GM21619 (cell line): Measurements from ENCODE around the gene ATP6V1D.
"Not testable (repeated sequence)": the region's sequence is repeated elsewhere in the genome, so short reads cannot be mapped to it uniquely, and the experiment has no call there.

Source experiments
- ATAC-seq: cut with Tn5 transposase; IDR thresholded peaks from one replicate; pipeline ENCODE4 v1.9.1; 2021; ENCODE audit not compliant: unreplicated experiment

Gene ATP6V1D

DNA sequence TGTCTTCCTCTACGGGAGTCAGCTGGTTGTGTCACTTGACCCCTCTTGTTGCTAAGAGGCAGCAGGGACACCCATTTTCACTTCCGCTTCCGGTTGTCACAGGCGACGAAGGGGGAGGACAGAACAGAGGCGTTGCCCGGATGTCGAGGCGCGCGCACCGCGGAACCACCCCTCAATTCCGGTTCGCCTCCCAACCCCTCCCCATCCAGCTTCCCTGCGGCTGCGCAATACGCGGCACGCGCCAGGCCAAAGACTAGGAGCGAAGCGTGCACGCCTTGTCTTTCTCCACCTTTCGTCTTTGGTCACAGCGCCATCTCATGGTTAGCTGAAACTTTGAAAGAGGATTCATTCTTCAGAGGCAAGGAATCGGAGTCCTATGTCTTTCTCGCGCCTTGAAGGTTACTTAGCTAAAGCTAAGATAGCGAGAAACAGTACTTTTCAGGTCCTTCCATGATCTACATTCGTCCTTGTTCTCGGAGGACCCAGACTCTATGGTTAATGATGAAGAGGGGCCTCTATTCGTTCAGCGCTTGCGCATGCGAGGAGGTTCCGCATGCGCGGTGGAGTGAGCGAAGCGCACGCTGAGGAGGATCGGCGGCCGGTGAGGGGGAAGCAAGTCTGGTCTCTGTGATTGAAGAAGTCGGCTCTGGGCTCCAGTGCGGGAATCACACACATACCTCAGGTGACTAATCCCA is at the start of gene ATP6V1D, which contains the start of gene EIF2S1:
Gene ATP6V1D, minus strand, starts transcription at position 30 of the 695 bp plus-strand sequence. CDS start 106 bp downstream, outside the sequence.
Gene EIF2S1, plus strand, starts transcription at position 554 of the 695 bp plus-strand sequence. CDS start 4,440 bp downstream, outside the sequence.
- peak; percentile 95 for ATAC-seq

DNA sequence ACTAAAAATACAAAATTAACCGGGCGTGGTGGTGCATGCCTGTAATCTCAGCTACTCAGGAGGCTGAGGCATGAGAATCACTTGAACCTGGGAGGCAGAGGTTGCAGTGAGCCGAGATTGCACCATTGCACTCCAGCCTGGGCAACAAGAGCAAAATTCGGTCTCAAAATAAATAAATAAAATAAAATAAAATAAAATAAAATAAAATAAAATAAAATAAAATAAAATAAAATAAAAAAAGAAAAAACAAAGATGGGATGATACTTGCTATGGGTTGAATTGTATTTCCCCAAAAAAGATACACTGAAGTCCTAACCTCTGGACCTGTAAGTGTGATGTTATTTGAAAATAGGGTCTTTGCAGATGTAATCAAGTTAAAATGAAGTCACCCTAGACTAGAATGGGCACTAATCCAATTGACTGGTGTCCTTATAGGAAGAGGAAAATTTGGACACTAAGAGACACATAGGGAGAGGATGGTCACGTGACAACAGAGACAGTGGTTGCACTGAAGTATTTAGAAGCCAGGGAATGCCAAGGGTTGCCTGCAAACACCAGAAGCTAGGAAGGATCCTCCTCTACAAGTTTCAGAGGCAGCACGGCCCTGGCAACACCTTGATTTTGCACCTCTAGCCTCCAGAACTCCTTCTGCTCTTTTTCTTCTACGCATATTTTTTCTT is 48.7 kb upstream of the ATP6V1D start:
- ATAC-seq, result not testable (repeated sequence)

DNA sequence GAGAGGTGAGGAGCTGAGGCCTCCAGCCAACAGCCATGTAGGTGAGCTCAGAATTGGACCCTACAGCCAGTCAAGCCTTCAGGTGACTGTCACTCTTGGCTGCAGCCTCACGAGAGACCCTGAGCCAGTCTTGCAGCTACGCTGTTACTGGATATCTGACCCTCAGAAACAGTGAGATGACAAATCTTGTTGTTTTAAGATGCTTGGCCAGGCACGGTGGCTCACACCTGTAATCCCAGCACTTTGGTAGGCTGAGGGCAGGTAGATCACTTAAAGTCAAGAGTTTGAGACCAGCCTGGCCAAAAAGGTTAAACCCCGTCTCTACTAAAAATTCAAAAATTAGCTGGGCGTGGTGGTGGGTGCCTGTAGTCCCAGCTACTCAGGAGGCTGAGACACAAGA is 46.2 kb upstream of the ATP6V1D start:
- no peak for ATAC-seq

DNA sequence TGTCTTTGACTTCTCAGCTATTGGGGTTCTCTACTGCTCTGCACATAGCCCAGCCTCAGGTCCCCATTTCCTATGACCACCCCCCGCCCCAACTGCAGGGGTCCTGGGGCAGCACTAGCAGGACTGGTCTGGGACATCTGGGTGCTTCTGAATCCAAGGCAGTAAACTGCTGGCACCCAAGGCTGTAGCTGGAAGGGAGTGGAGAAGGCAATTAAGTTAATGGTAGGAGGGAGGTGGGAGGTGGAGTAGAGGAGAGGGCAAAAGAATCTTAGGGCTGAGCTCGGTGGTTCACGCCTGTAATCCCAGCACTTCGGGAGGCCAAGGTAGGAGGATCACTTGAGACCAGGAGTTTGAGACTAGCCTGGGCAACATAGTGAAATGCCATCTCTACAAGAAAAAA is 40.8 kb upstream of the ATP6V1D start:
- ATAC-seq, result no peak

DNA sequence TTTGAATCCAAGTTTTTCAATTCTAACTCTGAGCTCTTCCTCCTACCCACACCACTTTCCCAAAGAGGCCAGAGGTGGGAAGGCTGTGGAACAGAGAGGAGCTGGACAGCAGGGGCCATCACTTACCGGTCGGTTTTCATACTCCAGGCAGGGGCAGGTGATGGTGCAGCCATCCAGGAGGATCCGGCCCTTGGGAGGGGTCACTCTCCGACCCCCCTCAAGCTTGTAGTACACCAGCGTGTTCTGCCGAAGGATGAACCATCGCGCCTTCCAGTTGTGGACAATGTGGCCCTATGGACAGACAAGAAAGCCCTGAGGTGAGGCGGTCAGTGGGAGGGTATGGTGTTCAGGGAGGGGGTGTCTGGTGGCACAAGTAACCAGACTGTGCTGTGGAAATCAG is 37.9 kb upstream of the ATP6V1D start:
- ATAC-seq, result no peak

DNA sequence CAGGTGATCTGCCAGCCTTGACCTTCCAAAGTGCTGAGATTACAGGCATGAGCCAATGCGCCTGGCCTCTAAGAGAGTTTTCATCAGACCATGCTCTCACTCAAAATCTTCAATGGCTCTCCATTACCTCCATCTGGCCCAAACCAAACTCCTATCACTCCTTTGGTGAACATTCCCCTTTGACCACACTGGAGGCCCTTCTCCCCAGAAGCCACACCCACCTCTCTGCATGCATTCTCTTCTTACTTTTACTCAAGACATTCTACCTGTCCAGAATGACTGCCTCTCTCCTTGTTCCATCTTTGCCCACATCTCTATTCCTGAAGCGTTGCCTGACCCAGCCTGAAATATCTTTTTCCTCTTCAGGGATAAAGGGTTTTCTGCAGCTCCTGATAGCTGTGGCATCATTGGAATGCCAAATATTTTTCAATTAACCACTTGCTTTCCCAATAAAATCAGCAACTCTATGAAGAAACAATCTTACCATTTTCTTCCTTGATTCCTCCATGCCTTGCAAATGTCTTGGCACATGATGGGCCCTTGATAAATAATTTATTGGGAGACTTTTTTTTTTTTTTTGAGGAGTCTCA is 36.9 kb upstream of the ATP6V1D start:
- no peak for ATAC-seq

DNA sequence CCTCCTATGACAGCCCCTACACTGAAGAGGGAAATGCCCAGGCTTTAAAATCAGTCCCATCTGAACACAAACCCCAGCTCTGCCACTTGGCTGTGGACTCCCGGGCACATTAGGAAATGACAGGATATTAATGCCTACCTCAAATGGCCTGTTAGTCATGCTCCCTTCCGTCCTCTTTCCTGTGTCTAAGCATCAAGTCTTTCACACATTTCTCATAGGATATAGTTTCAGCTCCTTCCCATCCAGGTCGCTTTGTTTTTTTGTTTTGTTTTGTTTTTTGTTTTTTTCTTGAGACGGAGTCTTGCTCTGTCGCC is 36.2 kb upstream of the ATP6V1D start:
- no peak for ATAC-seq

DNA sequence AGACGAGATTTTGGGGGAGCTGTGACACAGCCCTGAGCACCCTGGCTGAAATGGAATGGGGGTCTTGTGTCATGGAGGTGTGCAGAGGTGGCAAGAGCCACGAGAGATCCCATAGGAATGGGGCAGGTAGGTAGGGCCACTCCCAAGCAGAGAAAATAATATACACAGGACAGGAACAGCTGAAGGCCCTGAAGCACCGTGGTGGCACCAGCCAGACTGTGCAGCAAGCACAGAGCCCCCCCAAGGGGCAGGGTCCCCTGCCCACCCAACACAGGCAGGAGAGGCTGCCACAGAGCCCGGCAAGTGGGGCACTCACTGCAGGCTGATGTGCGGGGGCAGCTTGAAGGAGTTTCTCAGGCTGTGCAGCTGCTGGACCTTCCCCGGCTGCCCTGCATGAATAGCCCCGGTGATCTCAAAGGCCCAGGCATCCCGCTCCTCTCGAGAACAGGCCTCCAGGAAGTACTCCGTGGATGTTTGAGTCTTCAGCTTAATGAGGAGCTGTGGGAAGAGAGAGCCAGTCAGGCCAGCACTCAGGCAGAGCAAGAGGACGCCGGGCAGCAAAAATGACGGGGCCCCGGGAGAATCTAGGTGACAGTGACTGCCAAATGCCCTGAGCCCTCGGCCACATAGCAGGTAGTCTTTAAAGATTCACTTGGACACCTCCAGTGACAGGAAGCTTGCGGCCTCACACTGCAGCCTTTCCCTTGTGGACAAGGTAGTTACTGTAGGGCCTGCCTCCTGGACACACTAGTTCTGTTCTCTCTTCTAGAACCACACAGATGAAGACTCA is 35.7 kb upstream of the ATP6V1D start:
- no peak for ATAC-seq

DNA sequence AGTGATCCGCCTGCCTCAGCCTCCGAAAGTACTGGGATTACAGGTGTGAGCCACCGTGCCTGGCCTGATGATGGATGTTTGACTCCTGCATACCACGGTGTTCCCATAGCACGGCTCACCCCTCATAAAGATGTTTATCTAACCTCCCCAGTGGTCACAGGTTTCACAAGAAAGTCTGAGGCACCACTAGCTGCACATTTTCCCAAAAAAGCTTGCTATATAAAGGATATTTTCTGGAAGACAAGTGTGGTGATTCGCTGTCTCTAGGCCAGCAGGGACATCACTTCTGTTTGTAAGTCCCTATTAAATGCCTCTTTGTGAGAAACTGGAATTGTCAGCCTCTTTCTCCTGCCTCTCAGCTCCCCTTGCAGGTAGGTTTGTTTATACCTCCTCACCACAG is 34.1 kb upstream of the ATP6V1D start:
- ATAC-seq, result no peak

DNA sequence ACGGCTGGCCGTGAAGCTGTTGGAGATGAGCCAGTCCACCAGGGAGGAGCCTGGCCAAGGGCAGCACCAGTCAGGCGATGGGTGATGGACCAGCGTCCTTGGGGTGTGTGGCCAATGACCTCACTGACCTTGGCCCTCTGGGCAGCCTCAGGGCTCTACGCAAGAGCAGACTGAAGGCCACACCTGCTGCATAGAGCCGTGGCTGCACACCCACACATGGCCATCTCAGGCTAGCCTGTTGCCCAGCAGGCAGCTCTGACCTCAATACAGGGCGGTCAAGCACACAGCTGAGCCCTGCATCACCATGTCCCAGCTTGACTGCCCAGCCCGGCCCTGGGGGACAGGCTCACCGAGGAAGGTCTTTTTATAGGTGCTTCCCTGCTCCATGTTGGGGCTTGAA is 33.2 kb upstream of the ATP6V1D start:
- no peak for ATAC-seq

DNA sequence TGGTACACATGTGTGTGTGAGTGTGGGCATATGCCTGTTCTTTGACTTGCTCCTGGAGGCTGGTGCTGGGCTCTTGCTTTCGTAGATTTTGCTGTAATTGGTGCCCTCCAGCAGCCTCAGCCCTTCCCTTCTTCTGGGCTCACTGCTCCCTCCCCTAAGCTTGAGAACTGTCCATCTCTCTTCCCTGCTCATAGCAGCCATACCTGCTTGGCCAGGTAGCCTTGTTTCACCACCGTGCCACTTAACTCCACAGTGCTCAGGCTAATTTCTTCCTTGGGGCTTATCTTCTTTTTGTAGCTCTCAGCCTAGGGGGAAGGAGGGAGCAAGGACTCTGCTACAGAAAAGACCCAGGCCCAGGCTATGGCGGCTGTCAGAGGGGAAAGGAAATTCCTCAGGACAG is 32.5 kb upstream of the ATP6V1D start:
- no peak for ATAC-seq

DNA sequence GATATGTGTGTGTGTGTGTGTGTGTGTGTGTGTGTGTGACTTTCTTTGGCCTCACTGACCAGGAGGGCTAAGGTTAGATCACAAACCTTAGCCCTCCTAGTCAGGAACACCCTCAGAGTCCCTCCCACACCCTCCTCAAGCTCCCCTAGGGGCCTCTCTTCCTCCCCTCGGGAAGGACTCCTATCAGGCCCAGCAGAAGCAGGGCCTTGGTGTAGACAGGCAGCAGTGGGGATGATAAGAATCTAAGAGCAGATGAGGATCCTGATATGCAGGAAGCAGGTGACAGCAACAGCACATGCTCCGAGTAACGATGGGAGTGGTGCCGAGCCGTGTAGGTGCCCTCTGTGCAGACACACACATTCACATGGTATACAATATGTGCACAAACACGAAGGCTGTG is 31.7 kb upstream of the ATP6V1D start:
- no peak for ATAC-seq

DNA sequence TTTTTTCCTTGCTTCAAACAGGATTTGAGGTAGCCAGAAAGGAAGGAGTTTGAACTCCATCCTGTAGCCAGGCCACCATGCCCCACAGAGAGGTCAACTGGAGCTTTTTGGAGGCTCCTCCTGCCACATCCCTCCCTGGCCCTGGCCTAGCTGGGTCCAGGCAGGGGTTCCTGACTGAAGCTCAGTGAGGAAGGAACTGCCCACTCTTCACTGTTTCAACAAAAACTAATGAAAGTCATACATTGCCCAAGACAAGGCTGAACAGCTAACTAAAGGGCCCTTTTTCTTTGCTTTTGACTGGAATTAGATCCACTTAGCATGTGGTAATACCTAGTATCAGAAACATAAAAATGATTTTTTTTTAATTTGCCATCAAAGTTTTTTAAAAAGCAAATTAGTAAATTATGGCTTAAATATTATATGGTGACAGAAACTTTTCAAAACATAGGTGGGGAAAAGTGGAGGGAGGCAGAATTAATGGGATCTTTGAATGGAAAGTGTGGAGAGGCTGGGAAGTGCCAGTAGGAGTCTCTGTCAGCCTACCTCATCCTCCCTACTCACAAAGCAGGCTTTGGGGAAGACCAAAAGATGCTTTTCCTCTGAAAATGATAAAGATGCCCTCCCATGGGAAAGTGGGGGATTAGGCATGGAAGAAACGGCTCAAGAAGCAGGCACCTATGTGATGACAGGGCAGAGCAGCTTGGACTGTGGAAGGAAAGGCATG is 30.4 kb upstream of the ATP6V1D start:
- ATAC-seq, result no peak

DNA sequence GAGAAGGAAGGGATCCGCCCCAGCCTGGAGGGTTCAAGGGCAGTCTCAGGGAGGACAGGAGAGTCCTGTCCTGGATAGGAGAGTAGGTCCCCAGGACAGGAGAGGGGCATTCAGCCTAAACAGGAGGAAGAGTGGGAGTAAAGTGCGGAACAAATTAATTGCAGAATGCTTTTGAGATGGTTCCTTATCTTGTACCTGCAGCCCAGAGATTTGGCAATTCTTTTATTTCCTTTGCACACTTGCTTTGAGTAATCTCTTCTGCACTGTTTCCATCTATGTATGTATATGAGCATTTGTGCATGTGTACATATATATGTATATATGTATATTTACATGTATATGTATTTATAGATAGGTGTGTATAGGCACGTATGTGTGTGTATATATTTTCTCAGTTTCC is 29.7 kb upstream of the ATP6V1D start:
- ATAC-seq, result no peak

DNA sequence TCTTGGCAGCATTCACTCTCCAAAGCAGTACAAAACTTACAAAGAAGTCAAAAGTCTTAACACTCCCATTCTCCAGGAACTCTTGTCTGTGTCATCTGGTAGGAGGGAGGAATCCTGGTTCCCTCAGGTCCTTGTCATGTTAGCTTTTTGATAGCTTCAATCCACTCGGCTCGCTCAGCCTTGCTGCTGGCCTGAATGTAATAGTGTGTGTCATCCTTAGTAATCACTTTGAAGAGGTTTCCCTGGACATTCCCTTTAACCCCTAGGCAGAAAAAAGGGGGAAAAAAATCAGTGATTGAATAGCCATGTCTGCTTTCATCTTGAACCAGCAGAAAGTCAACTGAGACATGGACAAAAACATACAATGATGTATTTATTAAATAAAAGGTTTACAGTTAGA is 27.6 kb upstream of the ATP6V1D start:
- ATAC-seq, result no peak

DNA sequence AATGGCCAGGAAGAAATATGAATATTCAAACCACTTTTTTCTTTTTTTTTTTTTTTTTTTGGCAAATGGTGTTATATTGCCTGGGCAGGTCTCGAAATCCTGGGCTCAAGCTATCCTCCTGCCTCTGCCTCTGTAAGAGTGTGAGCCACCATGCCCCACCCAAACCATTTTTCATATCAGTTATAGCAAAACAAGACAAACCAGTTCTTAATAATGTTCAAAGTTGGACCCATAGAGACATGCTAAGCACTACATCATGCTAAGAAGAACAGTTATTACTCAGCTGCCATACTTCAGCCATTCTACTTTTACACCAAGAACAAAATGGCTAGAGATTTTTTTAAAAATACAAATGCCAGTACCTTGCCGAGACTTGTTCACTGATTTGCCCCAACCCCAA is 26.0 kb upstream of the ATP6V1D start:
- ATAC-seq, result no peak

DNA sequence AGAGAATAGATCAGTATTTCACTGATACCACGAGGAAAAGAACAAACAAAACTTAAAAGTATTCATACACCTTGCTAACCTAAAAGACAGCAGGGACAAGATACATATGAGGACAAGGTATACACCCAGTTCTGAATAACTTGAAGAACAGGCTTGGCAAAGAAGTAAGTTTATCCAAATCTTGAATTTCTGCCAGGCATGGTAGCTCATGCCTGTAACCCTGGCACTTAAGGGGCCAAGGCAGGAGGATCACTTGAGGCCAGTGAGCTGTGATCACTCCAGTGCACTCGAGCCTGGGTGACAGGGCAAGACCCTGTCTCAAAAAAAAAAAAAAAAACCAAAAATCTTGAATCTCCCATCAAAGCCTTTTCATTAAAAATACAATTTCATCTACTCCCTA is 25.5 kb upstream of the ATP6V1D start:
- no peak for ATAC-seq

DNA sequence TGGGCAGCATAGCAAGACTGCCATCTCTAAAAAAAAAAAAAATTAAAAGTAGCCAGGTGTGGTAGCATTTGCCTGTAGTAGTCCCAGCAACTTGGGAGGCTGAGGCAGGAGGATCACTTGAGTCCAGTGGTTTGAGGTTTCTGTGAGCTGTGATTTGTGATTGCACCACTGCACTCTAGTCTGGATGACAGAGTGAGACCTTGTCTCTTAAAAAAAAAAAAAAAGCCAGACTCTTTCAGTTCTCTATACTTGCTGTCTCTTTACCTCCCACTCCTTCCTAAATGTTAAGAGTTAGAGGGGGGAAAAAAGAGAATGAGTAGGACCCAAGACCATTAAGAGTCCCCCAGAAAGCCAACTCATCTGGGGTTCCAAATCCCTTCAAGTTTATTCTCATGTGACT is 18.3 kb upstream of the ATP6V1D start:
- no peak for ATAC-seq

DNA sequence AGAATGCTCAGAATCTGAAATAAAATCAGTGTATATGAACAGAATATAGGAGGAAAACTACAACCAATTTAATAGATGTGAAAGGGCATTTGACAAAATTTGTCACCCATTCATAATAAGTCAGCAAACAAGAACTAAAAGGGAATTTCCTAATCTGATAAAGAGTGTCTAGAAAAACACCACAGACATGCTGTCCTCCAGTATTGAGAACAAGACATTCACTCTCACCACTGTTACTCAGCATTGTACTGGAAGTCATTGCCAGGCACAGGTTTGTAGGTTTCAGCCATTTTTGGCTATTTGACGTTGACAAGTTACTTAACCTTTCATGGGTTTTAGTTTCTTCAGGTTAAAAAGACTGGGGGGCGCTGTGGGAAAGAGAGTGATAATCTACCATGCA is 13.7 kb upstream of the ATP6V1D start:
- ATAC-seq, result no peak

DNA sequence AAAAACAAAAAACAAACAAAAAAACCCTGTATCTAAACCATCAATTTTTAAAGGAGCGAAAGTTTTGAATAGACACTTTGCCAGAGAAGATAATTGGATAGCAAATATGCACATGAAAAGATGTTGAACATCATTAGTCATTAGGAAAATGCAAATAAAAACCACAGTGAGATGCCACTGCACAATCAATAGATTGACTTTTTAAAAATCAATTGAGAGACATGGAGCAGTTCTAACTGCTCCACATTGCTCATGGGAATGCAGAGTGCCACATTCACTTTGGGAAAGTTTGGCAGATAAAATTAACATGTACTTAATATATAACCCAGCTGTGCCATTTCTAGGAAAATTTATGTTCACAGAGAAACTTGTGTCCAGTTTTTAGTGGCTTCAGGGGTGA is 13.2 kb upstream of the ATP6V1D start:
- ATAC-seq, result no peak
